GF-D8 (cell line): ENCODE measurements around the gene CRX.
"Not testable (repeated sequence)": the region's sequence is repeated elsewhere in the genome, so short reads cannot be mapped to it uniquely, and the experiment has no call there.

ENCODE experiments used
- DNase-seq: peaks from one replicate; lab custom pipeline; 2025; lab: John Stamatoyannopoulos, UW

Gene CRX

DNA sequence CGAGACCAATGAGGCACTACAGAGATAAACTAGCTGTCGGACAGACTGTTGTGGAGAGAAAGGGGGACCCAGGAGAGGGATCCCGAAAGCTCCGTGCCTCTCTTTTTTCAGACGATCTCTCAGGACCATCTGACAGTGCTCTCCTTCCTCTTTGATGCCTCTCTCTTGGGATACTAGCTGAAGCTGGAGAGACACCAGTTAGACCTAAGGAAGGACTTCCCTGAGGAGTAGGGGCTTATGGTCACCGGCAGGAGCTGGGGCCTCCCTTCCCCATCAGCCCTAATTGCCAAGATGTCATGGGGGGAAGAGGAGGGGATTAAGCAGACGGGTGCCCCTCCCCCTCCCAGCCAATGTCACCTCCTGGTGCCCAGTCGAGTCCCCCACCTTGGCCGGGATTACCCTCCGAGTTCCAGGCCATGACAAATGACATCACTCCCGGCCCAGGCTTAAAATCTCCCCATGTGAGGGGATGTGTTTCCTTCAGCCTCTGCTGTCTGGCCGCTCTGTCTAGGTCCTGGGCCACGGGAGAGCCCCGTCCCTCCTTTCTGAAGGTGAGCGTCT lies at the start of gene CRX:
CRX (plus strand) TSS at position 478 of the 561 bp plus-strand sequence. CDS start 12,507 bp downstream, outside the sequence.
- no peak for DNase-seq

DNA sequence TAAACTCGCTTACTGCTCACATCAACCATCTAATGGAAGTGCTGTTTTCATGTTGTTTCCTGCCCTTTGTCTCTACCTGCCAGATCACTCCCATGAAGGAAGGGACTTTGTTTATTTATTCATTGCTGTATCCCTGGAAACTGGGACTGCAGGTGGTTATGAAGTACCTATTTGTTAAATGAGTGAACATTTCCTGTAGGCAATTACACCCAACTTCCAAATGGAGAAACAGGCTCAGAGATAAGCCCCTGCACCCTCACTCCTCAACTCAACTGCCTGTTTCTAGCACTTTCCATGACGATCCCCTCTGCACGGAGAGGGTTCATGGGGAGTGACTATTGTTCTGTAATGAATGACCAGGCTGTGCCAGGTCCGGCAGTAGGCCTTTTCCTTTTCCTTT lies 45.2 kb upstream of the CRX start:
- no peak for DNase-seq

GRCh38 chr19:47777245-47778048 lies 44.3 kb upstream of the CRX start:
- DNase-seq = not testable (repeated sequence)

DNA sequence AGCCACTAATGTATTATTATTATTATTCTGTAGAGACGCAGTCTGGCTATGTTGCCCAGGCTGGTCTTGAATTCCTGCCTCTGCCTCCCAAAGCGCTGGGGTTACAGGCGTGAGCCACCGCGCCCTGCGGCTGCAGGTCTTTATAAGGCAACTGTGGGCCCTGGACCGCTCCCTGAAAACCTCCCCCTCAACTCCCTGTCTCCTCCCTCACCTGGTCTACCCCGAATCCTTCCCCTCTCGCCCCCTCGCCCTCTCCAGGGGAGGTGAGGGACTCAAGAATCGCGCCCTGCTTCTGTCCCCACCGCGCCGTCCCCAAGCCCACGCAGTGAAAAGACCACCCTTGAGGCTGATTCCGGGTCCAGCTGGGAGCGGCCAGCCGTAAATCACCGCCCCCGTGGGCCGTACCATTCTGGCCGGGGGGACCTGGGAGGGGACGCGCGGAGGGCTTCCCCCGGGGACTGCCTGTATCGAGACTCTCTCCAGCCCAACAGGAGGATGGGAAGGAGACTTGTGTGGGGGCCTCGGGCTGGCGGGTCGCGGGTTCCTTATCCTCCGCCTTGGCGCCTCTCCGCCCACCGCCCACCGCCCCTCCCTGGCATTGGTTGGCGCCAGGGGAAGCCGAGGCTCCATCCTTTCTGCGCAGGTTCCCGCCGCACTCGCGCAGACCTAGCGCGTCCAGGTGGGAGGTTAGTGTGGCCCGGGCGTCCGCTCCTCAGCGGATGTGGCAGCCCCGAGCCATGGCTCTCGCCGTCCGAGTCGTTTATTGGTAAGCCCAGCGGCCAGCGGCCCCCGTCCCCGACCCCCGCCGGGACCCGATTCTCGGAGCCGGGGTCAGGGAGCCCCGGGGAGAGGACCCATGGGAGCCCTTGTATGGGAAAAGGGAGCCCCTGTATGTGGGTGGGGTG lies 43.4 kb upstream of the CRX start, which contains the start of gene SELENOW:
SELENOW (plus strand) TSS at position 655 of the 905 bp plus-strand sequence; CDS start at position 738, 83 bp downstream.
- DNase-seq = no peak

- DNase-seq = no peak
Observed at GRCh38 chr19:47778954-47779351, 42.8 kb upstream of the CRX start.

DNA sequence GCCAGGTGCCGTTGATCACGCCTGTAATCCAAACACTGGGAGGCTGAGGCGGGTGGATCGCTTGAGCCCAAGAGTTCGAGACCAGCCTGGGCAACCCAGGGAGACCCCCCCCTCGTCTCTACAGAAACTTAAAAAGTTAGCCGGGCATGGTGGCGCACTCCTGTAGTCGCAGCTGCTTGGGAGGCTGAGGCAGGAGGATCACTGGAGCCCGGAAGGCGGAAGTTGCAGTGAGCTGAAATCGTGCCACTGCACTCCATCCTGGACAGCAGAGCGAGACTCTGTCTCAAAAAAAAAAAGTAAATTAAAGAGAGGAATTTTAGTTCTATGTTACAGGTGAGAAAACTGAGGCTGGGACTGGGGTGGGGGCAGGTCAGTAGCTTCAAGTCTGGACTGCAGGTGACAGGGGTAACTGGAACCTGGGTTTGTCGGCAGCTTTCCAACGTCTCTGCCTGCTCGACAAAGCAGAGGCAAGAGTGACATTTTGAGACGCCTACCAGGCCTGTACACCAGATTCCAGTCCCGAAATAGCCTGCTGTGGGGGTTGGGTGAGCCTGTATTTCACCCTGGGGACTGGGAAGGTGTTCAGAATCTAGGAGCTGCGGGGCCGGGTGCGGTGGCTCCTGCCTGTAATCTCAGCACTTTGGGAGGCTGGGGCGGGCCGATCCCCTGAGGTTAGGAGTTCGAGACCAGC lies 42.1 kb upstream of the CRX start:
- DNase-seq = no peak

DNA sequence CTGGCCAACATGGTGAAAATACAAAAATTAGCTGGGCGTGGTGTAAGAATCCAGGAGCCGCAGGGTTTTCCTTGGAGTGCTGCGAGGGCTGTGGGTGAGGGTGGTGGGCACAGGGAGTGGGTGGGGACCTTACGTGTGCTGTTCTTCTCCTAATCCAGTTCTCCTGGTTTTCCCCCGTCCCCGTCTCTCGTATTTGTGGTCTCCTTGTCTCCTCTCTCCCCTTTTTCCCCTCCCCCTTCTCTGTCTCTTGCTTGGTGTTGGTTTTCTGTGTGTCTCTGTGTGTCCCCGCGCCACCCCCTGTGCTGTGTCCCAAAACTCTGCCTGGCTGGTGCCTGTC lies 41.6 kb upstream of the CRX start:
- no peak for DNase-seq

DNA sequence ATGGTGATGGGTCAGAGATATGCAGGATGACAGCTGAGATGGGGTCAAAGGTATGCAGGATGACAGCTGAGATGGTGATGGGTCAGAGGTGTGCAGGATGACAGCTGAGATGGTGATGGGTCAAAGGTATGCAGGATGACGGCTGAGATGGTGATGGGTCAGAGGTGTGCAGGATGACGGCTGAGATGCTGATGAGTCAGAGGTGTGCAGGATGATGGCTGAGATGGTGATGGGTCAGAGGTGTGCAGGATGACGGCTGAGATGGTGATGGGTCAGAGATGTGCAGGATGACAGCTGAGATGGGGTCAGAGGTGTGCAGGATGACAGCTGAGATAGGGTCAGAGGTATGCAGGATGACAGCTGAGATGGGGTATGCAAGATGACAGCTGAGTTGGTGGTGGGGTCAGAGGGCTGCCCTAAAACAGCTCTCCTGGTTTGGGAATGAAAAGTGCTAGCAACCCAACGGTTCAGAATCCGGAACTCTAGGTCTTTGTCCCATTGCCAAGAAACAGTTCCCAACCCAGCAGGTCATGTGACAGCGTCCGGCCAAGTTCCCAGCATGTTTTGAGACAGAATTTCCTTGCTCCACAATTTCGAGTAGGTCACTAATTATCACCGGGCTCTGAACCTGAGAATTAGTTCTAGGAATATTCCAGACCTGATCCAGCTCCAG lies 40.0 kb upstream of the CRX start:
- no peak for DNase-seq

GRCh38 chr19:47786566-47786965 lies 35.2 kb upstream of the CRX start:
- no peak for DNase-seq

GRCh38 chr19:47787307-47787706 lies 34.4 kb upstream of the CRX start:
- DNase-seq = not testable (repeated sequence)

- DNase-seq = not testable (repeated sequence)
Observed at GRCh38 chr19:47789811-47790210, 31.9 kb upstream of the CRX start.

DNA sequence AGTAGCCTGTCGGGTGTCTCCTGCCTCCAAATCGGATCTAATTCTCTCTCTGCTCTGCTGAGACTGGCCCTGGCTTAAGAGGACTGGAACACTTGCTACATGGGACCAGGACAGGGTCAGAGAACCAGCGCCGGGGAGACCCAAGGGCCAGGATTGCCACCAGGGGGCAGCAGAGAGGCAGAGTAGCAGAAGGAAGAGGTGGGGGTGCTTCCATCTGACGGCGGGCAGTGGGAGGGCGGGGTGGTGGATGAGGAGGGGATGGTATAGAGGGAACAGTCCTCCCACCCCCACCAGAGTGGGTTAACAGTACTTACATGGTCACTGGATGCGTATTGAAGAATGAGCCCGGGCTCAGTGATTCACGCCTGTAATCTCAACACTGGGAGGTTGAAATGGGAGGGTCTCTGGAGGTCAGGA lies 31.3 kb upstream of the CRX start:
- no peak for DNase-seq

- no peak for DNase-seq
Observed at GRCh38 chr19:47792616-47793015, 29.1 kb upstream of the CRX start.

DNA sequence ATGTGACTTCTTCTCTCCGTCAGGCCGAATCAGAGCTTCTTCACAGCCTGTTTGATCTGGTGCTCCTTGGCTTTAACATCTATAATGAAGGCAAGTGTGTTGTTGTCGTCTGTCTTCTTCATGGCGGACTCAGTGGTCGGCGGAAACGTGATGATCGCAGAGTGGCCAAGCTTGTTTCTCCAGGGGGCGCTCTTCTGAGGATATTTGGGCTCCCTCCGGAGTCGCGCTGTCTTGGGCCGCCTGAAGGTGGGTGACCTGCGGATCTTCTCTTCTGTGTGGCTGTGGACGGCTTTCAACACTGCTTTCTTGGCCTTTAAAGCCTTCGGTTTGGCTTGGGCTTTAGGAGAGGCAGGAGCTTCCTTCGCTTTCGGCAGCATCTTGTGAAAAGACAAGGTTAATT lies 27.2 kb upstream of the CRX start:
- no peak for DNase-seq

- no peak for DNase-seq
Observed at GRCh38 chr19:47796785-47797184, 25.0 kb upstream of the CRX start.

GRCh38 chr19:47797996-47798903 lies 23.5 kb upstream of the CRX start:
- no peak for DNase-seq

- no peak for DNase-seq
Observed at GRCh38 chr19:47798904-47799266, 22.9 kb upstream of the CRX start.

- no peak for DNase-seq
Observed at GRCh38 chr19:47801270-47801669, 20.5 kb upstream of the CRX start.

DNA sequence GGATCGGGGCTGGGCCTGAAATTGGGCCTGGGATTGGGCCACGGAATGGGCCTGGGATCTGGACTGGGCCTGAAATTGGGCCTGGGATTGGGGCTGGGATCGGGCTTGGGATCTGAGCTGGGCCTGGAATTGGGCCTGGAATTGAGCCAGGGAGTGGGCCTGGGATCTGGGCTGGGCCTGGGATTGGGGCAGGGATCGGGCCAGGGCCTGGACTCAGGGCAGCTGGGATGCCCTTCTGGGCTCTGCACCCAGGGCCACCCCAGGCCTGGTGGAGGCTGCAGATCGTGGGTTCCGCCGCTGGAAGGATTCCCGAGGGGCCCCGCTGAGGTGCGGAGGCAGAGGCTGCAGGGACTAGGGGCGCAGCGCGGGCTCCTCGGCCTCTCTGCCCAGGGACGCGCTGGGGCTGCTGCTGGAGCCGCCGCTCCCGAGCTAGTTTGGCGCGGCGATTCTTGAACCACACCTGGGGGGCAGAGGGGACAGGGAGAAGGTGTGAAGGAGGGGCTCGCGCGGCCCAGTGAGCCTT lies 19.2 kb upstream of the CRX start:
- no peak for DNase-seq

- not testable (repeated sequence) for DNase-seq
Observed at GRCh38 chr19:47803148-47803547, 18.6 kb upstream of the CRX start.
